RCC 7860 (cell line): ENCODE data around the gene PEX11G.
A peak's percentile ranks its signal among the peaks of the same experiment; 100 is the strongest.
"Not testable (repeated sequence)": the region's sequence is repeated elsewhere in the genome, so short reads cannot be mapped to it uniquely, and the experiment has no call there.

ENCODE experiments used
- DNase-seq: peaks from one replicate; pipeline ENCODE4 v3.0.0-alpha.2; 2015; ENCODE audit warnings: low spot score
- FAIRE-seq: peaks from 2 replicates; lab custom pipeline; 2012; peaks lifted over from hg19 to GRCh38; lab: Jason Lieb, UNC

Gene PEX11G

DNA sequence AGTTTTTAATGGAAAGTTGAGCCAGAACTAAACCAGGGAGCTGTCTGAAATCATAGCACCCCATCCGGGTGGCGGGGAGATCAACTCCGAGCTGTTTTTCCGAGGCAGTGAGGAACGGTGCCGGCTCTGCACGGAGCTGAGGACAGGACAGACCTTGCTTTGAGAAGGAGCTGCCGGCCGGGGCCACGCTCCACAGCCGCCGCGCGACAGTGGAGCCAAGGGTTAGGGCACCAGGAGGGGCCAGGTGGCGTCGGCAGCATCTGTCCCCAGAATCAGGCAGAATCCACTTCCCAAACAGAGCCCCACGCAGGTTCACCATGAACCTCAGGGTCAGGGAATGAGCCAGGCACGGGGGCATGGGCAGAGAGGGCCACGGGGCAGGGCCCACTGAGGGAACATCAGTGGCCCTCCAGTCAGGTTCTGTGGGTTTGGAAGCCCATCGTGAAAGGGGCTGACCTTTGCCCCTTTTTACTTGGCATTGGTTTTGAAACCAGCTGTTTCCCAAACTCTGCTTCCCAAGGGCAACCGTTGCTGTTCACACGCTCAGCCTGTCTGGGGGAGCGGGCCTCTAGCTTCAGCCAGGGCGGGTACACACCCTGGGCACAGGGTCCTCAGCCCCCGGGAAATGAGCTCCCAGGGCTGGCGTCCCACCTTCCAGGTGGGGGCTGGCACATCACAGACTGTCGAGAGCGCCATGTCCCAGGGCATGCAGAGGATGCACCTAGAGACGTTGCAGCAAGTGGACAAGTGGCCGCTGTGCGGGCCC lies 18.1 kb downstream of the PEX11G start:
- no peak for DNase-seq
- no peak for FAIRE-seq

DNA sequence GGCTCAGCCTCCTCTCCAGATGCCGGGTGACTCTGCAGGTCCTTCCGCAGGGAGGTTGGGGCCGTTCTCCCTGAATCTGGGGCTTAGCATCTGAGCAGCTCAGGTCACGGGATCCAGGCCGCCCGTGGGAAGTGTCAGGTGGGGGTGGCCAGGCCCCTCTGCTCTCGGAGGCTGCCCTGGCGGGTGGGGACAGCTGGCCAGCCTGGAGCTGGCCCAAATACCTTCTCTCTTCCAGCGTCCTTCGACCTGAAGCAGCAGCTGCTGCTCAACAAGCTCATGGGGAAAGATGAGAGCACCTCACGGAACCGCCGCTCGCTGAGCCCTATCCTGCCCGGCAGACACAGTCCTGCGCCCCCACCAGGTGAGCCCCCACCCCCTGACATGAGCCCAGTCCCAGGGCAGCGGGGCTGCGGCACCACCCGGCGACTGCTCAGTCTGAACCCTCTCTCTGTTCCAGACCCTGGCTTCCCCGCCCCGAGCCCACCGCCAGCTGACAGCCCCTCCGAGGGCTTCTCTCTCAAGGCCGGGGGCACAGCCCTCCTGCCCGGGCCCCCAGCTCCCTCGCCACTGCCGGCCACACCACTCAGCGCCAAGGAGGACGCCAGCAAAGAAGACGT lies 19.1 kb downstream of the PEX11G start:
- DNase-seq (no peak), FAIRE-seq (no peak)

DNA sequence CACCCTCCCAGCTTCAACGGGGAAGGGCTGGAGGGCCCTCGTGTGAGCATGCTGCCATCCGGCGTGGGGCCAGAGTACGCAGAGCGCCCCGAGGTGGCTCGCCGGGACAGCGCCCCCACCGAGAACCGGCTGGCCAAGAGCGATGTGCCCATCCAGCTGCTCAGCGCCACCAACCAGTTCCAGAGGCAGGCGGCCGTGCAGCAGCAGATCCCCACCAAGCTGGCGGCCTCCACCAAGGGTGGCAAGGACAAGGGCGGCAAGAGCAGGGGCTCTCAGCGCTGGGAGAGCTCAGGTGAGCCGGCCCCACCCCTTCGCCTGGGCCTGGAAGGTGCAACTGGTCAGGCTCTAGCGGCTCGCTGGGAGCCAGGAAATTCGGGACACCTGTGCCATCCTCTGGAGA lies 20.0 kb downstream of the PEX11G start:
- FAIRE-seq: no peak

DNA sequence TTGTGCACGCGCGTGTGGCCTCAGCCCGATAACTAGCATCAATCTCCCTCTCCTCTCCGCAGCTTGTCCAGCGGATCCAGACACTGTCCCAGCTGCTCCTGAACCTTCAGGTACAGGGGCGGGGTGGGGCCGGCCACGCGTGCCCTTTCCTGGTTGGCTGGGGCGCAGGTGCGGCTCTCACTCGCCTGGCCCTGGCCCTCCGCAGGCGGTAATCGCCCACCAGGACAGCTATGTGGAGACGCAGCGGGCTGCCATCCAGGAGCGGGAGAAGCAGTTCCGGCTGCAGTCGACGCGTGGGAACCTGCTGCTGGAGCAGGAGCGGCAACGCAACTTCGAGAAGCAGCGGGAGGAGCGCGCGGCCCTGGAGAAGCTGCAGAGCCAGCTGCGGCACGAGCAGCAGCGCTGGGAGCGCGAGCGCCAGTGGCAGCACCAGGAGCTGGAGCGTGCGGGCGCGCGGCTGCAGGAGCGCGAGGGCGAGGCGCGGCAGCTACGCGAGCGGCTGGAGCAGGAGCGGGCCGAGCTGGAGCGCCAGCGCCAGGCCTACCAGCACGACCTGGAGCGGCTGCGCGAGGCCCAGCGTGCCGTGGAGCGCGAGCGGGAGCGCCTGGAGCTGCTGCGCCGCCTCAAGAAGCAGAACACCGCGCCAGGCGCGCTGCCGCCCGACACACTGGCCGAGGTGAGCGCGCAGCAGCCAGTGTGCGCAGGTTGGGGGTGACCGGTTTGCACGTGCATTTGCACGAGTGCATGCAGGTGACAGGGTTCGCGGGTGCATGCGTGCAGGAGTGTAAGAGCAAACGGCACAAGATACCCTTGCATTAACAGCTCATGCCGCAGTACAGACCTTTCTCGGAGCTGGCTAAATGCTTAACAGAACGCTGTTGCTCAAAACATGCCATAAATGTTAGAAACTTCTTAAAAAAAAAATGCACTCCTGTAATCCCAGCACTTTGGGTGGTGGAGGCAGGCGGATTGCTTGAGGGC lies 21.5 kb downstream of the PEX11G start:
- DNase-seq: no peak
- FAIRE-seq: no peak

More for the DNA sequence above, 20.0 kb downstream of the PEX11G start:
- DNase-seq: no peak

DNA sequence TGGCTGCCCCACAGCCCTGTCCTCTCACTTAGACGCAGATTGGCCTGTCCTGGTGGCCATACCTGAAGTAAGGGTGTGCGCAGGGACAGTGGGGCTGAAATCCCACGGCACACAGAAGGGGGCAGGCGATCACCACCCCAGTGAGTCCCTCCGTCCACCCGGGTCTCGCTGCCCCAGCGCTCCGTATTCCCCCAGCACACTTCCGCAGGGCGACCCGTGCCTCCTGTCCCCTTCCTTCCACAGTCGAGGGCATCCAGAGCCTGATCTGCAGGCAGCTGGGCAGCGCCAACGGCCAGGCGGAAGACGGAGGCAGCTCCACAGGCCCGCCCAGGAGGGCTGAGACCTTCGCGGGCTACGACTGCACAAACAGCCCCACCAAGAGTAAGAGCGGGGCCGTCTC lies 25.3 kb downstream of the PEX11G start:
- FAIRE-seq (no peak), DNase-seq (no peak)

DNA sequence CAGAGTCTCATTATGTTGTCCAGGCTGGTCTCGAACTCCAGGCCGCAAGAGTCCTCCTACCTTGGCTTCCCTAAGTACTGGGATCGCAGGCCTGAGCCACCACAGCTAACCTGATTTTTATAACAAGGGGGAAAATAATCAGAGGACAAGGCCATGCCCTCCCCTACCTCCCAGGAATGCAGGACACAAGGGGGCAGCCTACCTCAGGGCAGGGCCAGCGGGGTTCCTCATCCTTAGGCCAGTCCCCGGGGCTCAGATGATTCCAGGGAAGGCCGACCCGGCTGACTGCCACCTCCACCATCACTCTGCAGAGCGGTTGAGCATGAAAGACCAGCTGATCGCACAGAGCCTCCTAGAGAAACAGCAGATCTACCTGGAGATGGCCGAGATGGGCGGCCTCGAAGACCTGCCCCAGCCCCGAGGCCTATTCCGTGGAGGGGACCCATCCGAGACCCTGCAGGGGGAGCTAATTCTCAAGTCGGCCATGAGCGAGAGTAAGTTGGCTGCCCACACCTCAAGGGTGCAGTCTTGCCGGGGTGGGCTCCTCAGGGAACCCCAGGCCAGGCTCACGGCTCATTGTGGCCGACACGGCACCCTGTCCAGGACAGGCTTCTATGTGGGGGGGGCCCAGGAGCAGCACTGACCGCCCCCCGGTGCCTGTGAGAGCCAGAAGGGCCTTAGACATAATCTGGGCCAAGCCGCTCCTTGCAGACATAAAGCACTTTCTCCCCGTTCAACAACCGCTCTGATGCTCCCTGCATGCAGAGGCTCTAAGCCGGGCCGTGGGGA lies 26.8 kb downstream of the PEX11G start:
- FAIRE-seq (no peak), DNase-seq (no peak)

DNA sequence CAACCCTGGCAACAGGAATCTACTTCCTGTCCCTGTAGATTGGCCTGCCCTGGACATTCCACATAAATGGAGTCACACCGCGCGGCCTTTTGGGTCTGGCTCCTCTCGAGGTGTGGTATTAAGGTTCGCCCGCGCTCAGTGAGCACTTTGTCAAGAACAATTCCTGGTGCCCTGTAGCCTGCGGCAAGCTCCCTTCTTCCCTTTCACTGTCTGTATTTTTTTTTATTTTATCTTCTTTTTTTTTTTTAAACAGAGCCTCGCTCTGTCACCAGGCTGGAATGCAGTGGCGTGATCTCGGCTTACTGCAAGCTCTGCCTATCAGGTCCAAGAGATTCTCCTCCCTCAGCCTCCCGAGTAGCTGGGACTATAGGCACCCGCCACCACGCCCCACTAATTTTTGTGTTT lies 28.3 kb downstream of the PEX11G start:
- DNase-seq: no peak
- FAIRE-seq: no peak

DNA sequence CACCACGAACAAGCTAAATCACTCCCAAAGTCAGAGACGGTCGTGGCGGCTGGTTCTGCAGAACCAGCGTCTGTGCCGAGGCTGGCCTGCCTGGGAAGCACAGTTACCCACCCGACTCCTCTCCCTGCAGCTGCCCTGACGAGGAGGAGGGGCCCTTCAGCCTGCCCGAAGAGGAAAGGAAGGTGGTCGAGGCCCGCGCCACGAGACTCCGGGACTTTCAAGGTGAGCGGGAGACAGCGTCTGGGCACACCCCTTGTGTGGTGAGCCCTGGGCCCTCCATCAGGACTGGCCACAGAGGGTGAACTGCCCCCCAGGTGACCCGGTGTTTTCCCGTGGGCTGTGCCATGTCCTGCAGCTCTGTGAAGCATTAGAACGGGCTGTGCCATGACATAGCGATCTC lies 29.1 kb downstream of the PEX11G start:
- FAIRE-seq: no peak
- DNase-seq: no peak

DNA sequence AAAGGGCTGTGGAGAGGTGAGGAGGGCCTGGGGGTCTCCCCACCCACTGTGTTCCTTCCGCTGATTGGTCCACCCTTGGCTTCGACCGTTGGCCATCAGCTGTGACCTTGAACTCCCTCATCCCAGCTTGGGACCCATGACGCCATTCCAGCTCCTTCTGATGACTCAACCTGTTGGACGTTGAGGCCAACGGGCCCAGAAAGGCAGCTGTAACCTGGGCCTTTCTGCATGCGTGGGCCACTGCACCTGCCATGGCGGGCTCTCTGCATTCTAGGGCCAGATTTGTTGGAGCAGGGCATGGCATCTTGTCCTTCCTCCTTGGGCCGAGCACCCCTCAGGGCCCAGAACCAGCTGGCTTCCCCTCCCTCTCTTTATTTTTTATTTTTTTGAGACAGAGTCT lies 30.2 kb downstream of the PEX11G start:
- FAIRE-seq: no peak
- DNase-seq: no peak

DNA sequence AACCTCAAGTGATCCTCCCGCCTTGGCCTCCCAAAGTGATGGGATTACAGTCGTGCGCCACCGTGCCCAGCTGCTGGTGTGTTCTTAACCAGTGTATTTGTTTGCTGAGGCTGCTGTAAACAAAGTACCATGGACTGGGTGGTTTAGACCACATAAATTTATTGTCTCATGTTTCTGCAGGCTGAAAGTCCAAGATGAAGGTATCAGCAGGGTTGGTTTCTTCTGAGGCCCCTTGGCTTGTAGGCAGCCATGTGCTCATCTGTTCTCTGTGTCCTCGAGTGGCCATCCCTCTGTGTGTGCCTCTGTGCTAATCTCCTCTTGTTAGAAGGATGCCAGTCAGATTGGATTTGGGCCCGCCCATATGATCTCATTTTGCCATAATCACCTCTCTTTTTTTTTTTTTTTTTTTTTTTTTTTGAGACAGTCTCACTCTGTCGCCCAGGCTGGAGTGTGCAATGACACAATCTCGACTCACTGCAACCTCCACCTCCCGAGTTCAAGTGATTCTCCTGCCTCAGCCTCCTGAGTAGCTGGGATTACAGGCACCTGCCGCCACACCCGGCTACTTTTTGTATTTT lies 31.8 kb downstream of the PEX11G start:
- DNase-seq: peak; percentile 16
- FAIRE-seq: no peak

DNA sequence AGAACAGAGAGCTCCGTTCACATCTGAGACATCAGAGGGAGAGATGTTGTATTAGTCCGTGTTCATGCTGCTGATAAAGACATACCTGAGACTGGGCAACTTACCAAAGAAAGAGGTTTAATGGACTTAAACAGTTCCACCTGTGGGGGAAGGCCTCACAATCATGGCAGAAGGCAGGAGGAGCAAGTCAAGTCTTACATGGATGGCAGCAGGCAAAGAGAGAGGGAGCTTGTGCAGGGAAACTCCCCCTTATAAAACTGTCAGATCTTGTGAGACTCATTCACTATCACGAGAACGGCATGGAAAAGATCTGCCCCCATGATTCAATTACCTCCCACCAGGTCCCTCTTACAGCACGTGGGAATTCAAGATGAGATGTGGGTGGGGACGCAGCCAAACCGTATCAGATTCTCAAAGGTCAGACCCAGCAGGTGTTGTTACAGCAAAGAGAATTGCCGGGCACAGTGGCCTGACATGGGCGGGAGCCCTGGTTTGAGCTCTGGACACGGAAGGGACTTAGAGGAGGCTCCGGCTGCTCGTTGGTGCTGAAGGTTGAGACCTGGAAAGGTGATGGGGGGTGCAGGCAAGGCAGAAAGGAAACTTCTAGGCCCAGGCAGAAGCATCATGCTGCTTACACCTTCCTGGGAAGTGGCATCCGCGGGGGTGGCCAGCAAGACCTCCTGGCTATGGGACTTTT lies 33.1 kb downstream of the PEX11G start:
- no peak for FAIRE-seq
- no peak for DNase-seq

DNA sequence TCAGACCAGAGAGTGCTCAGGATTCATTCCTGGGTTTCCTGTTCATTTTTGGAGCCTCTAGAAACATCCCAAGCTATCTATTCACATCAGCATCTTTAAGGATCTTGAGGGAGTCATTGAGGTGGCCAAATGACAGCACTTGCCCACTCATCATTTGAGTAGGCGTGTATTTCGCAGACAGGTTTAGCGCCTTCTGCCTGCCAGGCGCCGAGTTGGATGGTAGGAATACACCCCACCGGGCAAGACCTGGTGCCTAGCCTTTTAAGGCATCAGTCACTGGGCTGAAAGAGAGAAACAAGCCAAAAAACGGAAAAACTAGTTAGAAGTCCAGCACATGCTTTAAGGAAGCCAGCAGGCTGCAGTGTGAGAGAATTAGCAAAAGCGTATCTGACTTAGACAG lies 33.8 kb downstream of the PEX11G start:
- DNase-seq: no peak
- no peak for FAIRE-seq

DNA sequence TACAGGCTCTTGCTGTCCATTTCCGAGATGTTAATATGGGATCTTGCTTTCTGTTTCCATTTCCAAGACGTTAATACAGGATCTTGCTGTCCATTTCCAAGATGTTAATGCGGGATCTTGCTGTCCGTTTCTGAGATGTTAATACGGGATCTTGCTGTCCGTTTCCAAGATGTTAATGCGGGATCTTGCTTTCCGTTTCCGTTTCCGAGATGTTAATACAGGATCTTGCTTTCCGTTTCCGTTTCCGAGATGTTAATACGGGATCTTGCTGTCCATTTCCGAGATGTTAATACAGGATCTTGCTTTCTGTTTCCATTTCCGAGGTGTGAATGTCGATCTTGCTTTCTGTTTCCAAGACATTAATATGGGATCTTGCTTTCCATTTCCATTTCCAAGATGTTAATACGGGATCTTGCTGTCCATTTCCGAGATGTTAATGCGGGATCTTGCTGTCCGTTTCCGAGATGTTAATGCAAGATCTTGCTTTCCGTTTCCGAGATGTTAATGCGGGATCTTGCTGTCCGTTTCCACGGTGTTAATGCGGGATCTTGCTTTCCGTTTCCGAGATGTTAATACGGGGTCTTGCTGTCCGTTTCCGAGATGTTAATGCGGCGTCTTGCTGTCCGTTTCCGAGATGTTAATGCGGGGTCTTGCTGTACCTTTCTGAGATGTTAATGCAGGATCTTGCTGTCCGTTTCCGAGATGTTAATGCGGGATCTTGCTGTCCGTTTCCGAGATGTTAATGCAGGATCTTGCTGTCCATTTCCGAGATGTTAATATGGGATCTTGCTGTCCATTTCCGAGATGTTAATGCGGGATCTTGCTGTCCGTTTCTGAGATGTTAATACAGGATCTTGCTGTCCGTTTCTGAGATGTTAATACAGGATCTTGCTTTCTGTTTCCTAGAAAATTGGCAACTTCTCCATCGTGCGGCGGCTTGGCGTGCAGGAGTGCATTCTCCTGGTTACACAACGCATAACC lies 38.3 kb downstream of the PEX11G start:
- peak; percentile 25 for DNase-seq

DNA sequence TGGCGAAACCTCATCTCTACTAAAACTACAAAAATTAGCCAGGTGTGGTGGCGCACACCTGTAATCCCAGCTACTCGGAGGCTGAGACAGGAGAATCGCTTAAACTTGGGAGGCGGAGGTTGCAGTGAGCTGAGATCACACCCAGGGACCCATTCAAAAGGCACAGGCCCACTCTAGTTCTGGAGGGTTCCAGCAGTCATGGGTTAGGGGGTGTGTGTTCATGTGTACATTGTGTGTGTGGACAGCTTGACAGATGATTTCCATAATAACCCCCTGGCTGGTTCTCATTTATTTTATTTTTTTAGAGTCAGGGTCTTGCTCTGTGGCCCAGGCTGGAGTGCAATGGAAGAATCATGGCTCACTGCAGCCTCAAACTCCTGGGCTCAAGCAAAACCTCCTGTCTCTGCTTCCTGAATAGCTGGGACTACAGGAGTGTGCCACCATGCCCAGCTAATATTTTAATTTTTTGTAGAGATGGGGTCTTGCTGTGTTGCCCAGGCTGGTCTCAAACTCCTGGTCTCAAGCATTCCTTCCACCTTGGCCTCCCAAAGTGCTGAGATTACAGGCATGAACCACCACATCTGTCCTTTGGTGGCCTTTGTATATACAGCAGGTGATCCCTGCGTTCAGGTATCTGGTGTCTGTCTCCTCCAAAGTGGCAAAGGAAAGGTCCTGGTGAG lies 39.3 kb downstream of the PEX11G start:
- not testable (repeated sequence) for FAIRE-seq, DNase-seq

More for the DNA sequence above, 38.3 kb downstream of the PEX11G start:
- FAIRE-seq: no peak

DNA sequence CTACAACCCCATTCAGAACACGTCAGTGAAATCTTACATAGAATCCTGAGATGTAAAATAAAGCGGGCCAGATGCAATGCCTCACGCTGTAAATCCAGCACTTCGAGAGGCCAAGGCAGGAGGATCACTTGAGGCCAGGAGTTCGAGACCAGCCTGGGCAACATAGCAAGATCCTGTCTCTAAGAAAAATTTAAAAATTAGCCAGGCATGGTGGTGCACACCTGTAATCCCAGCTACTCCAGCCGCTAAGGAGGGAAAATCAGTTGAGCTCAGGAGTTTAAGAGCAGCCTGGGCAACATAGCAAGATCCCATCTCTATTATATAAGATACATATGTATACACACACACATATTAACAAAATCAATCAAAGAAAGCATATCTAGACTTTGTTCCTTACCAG lies 41.2 kb downstream of the PEX11G start:
- no peak for DNase-seq
- no peak for FAIRE-seq

DNA sequence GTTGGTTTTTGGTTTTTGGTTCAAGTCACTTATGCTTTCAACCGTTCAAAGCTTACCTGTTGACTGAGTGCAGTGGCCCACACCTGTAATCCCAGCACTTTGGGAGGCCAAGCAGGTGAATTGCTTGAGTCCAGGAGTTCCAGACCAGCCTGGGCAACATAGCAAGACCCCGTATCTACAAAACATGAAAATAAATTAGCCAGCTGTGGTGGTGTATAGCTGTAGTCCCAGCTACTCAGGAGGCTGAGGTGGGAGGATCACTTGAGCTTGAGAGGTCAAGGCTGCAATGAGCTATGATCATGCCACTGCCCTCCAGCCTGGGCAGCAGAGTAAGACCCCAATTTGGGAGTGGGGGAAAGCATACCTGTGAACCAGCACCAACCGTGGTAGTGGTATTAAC lies 43.7 kb downstream of the PEX11G start:
- FAIRE-seq (no peak), DNase-seq (no peak)

DNA sequence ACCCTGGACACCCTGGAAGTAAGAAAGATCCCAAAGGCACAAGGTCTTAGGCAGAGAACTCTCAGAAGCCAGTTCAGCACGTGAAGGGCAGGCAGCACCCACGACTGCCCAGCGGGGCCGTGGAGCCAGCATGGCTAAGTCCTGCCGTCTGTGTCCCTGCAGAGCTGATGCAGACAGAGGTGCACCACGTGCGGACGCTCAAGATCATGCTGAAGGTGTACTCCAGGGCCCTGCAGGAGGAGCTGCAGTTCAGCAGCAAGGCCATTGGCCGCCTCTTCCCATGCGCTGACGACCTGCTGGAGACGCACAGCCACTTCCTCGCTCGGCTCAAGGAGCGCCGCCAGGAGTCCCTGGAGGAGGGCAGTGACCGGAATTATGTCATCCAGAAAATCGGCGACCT lies 44.8 kb downstream of the PEX11G start:
- DNase-seq: no peak

DNA sequence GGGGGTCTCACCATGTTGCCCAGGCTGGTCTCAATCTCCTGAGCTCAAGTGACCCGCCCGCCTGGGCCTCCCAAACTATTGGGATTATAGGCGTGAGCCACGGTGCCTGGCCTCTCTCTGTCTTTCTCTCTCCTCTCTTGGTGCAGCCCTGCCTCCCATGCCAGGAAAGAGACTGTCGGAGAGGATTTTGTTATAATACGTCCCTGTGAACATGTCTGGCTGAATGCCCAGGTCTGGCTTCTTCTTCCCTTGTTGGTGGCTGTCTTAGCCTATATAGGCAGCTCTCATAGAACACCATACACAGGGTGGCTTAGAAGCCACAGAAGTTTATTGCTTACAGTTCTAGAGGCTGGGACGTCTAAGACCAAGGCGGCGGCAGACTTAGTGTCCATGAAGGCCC lies 46.4 kb downstream of the PEX11G start:
- DNase-seq (no peak), FAIRE-seq (no peak)

More for the DNA sequence above, 44.8 kb downstream of the PEX11G start:
- FAIRE-seq: no peak
